WTC11 (cell line): ENCODE data around the gene SIGLEC7.

ENCODE experiments used
- TF ChIP-seq, protein P1 (sequence below): fragments of 200-600 bp; IDR thresholded peaks from 2 replicates; pipeline ENCODE4 v1.8.0; 2022; ENCODE audit warnings: antibody characterized with exemption
- TF ChIP-seq, protein P2 (sequence below): sonication (generic); formaldehyde crosslinking; IDR thresholded peaks from 2 replicates; pipeline ENCODE4 v1.8.1; 2023; ENCODE audit warnings: mild to moderate bottlenecking, missing genetic modification reagents
- TF ChIP-seq, protein P3 (sequence below): sonication (generic); formaldehyde crosslinking; IDR thresholded peaks from 2 replicates; pipeline ENCODE4 v1.8.0; 2022; ENCODE audit warnings: missing genetic modification reagents

DNA sequence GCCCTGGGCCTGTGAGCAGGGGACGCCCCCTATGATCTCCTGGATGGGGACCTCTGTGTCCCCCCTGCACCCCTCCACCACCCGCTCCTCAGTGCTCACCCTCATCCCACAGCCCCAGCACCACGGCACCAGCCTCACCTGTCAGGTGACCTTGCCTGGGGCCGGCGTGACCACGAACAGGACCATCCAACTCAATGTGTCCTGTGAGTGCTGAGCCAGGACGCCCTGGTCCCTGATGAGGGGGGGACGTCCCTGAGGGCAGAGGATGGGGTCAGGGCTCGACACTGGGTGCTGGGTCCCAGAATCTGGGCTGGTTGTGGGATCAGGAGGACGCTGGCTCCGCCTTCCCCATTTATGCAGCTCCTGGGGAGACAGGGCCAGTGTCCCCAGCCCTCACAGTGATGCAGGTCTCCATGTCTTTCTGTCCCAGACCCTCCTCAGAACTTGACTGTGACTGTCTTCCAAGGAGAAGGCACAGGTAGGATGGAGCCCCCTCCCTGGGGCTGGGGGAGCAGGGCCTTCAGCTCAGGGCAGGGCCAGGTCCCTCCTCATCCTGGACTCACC is 2.5 kb downstream of the SIGLEC7 start:
- TF ChIP-seq, protein P1, sequence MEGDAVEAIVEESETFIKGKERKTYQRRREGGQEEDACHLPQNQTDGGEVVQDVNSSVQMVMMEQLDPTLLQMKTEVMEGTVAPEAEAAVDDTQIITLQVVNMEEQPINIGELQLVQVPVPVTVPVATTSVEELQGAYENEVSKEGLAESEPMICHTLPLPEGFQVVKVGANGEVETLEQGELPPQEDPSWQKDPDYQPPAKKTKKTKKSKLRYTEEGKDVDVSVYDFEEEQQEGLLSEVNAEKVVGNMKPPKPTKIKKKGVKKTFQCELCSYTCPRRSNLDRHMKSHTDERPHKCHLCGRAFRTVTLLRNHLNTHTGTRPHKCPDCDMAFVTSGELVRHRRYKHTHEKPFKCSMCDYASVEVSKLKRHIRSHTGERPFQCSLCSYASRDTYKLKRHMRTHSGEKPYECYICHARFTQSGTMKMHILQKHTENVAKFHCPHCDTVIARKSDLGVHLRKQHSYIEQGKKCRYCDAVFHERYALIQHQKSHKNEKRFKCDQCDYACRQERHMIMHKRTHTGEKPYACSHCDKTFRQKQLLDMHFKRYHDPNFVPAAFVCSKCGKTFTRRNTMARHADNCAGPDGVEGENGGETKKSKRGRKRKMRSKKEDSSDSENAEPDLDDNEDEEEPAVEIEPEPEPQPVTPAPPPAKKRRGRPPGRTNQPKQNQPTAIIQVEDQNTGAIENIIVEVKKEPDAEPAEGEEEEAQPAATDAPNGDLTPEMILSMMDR: no peak
- TF ChIP-seq, protein P2, sequence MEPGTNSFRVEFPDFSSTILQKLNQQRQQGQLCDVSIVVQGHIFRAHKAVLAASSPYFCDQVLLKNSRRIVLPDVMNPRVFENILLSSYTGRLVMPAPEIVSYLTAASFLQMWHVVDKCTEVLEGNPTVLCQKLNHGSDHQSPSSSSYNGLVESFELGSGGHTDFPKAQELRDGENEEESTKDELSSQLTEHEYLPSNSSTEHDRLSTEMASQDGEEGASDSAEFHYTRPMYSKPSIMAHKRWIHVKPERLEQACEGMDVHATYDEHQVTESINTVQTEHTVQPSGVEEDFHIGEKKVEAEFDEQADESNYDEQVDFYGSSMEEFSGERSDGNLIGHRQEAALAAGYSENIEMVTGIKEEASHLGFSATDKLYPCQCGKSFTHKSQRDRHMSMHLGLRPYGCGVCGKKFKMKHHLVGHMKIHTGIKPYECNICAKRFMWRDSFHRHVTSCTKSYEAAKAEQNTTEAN (CRISPR knock-in tag): no peak
- TF ChIP-seq, protein P3, sequence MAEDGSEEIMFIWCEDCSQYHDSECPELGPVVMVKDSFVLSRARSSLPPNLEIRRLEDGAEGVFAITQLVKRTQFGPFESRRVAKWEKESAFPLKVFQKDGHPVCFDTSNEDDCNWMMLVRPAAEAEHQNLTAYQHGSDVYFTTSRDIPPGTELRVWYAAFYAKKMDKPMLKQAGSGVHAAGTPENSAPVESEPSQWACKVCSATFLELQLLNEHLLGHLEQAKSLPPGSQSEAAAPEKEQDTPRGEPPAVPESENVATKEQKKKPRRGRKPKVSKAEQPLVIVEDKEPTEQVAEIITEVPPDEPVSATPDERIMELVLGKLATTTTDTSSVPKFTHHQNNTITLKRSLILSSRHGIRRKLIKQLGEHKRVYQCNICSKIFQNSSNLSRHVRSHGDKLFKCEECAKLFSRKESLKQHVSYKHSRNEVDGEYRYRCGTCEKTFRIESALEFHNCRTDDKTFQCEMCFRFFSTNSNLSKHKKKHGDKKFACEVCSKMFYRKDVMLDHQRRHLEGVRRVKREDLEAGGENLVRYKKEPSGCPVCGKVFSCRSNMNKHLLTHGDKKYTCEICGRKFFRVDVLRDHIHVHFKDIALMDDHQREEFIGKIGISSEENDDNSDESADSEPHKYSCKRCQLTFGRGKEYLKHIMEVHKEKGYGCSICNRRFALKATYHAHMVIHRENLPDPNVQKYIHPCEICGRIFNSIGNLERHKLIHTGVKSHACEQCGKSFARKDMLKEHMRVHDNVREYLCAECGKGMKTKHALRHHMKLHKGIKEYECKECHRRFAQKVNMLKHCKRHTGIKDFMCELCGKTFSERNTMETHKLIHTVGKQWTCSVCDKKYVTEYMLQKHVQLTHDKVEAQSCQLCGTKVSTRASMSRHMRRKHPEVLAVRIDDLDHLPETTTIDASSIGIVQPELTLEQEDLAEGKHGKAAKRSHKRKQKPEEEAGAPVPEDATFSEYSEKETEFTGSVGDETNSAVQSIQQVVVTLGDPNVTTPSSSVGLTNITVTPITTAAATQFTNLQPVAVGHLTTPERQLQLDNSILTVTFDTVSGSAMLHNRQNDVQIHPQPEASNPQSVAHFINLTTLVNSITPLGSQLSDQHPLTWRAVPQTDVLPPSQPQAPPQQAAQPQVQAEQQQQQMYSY (CRISPR knock-in tag): no peak
